SK-N-MC (cell line): ENCODE data around the gene IL3RA.
A peak's percentile ranks its signal among the peaks of the same experiment; 100 is the strongest.
"Not testable (repeated sequence)": the region's sequence is repeated elsewhere in the genome, so short reads cannot be mapped to it uniquely, and the experiment has no call there.

Source experiments
- DNase-seq: peaks from one replicate; pipeline ENCODE4 v3.0.0-alpha.2; 2011; ENCODE audit warnings: low read depth, low spot score
- H3K27ac ChIP-seq: fragments of 200-600 bp; sonication (generic); 2 replicates; pipeline ENCODE4 v1.5.1; 2016; ENCODE audit warnings: mixed run types
- H3K36me3 ChIP-seq: fragments of 200-600 bp; sonication (generic); 2 replicates; pipeline ENCODE4 v1.6.1; 2017; ENCODE audit warnings: antibody characterized with exemption, low read length, mixed read lengths; ENCODE audit not compliant: insufficient read depth
- H3K4me3 ChIP-seq: fragments of 200-600 bp; sonication (generic); 2 replicates; pipeline ENCODE4 v1.5.1; 2016
- H3K9ac ChIP-seq: fragments of 200-600 bp; sonication (generic); 2 replicates; pipeline ENCODE4 v1.8.0; 2017; ENCODE audit warnings: mixed run types, mixed read lengths; ENCODE audit not compliant: insufficient read length
- H3K9me3 ChIP-seq: fragments of 200-600 bp; sonication (generic); 2 replicates; pipeline ENCODE4 v1.6.1; 2017; ENCODE audit warnings: low read depth, mild to moderate bottlenecking, antibody characterized with exemption, low read length, moderate library complexity, mixed read lengths
- EZH2 ChIP-seq: fragments of 200-600 bp; sonication (generic); IDR thresholded peaks from one replicate; pipeline ENCODE4 v1.6.1; 2017; ENCODE audit warnings: antibody characterized with exemption
- FOXP2 ChIP-seq: optimal IDR thresholded peaks from 2 replicates; pipeline ENCODE3; 2011; ENCODE audit warnings: mild to moderate bottlenecking, moderate library complexity; ENCODE audit not compliant: insufficient read depth; ENCODE audit errors: extremely low read length, control extremely low read depth
- POLR2AphosphoS5 ChIP-seq: IDR thresholded peaks from 2 replicates; pipeline ENCODE4 v1.6.1; 2012; ENCODE audit warnings: mild to moderate bottlenecking, low read depth, low read length, borderline replicate concordance

IL3RA gene

GRCh38 chrX:1361275-1361674, 24.7 kb downstream of the IL3RA start:
- Histone ChIP-seq H3K9me3 (no peaks in the 10 kb centered on the region), H3K9ac (no peak overlapping the region), H3K36me3 (no peaks in the 10 kb centered on the region), H3K27ac (no peak overlapping the region), H3K4me3 (no peak overlapping the region)
- TF ChIP-seq POLR2AphosphoS5 (no peak), FOXP2 (no peak)
- no peak for DNase-seq

GRCh38 chrX:1361910-1362309, 25.3 kb downstream of the IL3RA start:
- no peak for DNase-seq
- no peak for TF ChIP-seq FOXP2
- no peak for TF ChIP-seq EZH2
- no peak for TF ChIP-seq POLR2AphosphoS5
- no peak overlapping the region for H3K9ac ChIP-seq
- no peaks in the 10 kb centered on the region for H3K36me3 ChIP-seq
- no peaks in the 10 kb centered on the region for H3K9me3 ChIP-seq
- no peak overlapping the region for H3K4me3 ChIP-seq
- H3K27ac ChIP-seq = no peak overlapping the region

GRCh38 chrX:1366363-1366762, 29.8 kb downstream of the IL3RA start:
- not testable (repeated sequence) for DNase-seq, H3K9ac ChIP-seq, H3K4me3 ChIP-seq, H3K36me3 ChIP-seq, H3K9me3 ChIP-seq, H3K27ac ChIP-seq

GRCh38 chrX:1368385-1368698, 31.8 kb downstream of the IL3RA start:
- no peak for DNase-seq
- no peak for TF ChIP-seq POLR2AphosphoS5
- TF ChIP-seq FOXP2 = no peak
- TF ChIP-seq EZH2 = no peak

GRCh38 chrX:1378306-1378759, 41.7 kb downstream of the IL3RA start:
- DNase-seq = no peak
- no peak overlapping the region for H3K27ac ChIP-seq
- no peak overlapping the region for H3K9ac ChIP-seq
- H3K9me3 ChIP-seq = no peaks in the 10 kb centered on the region
- no peak overlapping the region for H3K4me3 ChIP-seq
- TF ChIP-seq EZH2 = no peak
- no peaks in the 10 kb centered on the region for H3K36me3 ChIP-seq

More at GRCh38 chrX:1368385-1368698, 31.8 kb downstream of the IL3RA start:
- no peak overlapping the region for H3K4me3 ChIP-seq
- no peak overlapping the region for H3K27ac ChIP-seq
- H3K9ac ChIP-seq = no peak overlapping the region
- H3K36me3 ChIP-seq = no peaks in the 10 kb centered on the region
- H3K9me3 ChIP-seq = no peaks in the 10 kb centered on the region

- H3K27ac ChIP-seq = no peak overlapping the region
- no peaks in the 10 kb centered on the region for H3K9me3 ChIP-seq
- no peak overlapping the region for H3K9ac ChIP-seq
- DNase-seq = no peak
- H3K4me3 ChIP-seq = no peak overlapping the region
- H3K36me3 ChIP-seq = peaks cover 12% of the 10 kb centered on the region
- TF ChIP-seq FOXP2 (no peak), EZH2 (no peak), POLR2AphosphoS5 (no peak)
These were observed 44.2 kb downstream of the IL3RA start for GRCh38 chrX:1380672-1381233.

GRCh38 chrX:1384658-1385252, 48.2 kb downstream of the IL3RA start:
- Histone ChIP-seq H3K36me3 (peaks cover 52% of the 10 kb centered on the region), H3K27ac (no peak overlapping the region), H3K4me3 (no peak overlapping the region), H3K9ac (no peak overlapping the region), H3K9me3 (no peaks in the 10 kb centered on the region)
- no peak for DNase-seq
- TF ChIP-seq POLR2AphosphoS5 (peak; percentile 71), EZH2 (no peak), FOXP2 (no peak)

GRCh38 chrX:1385253-1386223, 49.0 kb downstream of the IL3RA start:
- TF ChIP-seq EZH2 = no peak
- no peak for TF ChIP-seq POLR2AphosphoS5
- TF ChIP-seq FOXP2 = no peak
- 0 out of 2 replicates have a peak overlapping the region, but pooled peaks have one; percentile 31 for H3K27ac ChIP-seq
- peaks cover 60% of the 10 kb centered on the region for H3K36me3 ChIP-seq
- H3K4me3 ChIP-seq = no peak overlapping the region
- DNase-seq = no peak
- no peak overlapping the region for H3K9ac ChIP-seq
- no peaks in the 10 kb centered on the region for H3K9me3 ChIP-seq
